DND-41 (cell line): ENCODE data around the gene SMIM14.

Source experiments
- ATAC-seq: fragments of 200-7000 bp; cut with Tn5 transposase; 3 replicates; pipeline ENCODE4 v1.9.1; 2021; ENCODE audit warnings: low read depth; ENCODE audit not compliant: insufficient read depth
- DNase-seq: peaks from one replicate; pipeline ENCODE4 v3.0.0-alpha.2; 2020
- H2AFZ ChIP-seq: 2 replicates; pipeline ENCODE4 v1.6.0; 2012; ENCODE audit warnings: low read depth, low read length
- H3K27ac ChIP-seq: 2 replicates; pipeline ENCODE4 v1.5.1; 2012; ENCODE audit warnings: low read length, inconsistent platforms
- H3K27me3 ChIP-seq: fragments of 200-600 bp; sonication (generic); 2 replicates; pipeline ENCODE4 v1.6.0; 2012; ENCODE audit warnings: low read length, mild to moderate bottlenecking, inconsistent platforms; ENCODE audit not compliant: insufficient read depth, poor library complexity
- H3K36me3 ChIP-seq: 2 replicates; pipeline ENCODE4 v1.5.1; 2012; ENCODE audit warnings: low read length, inconsistent platforms; ENCODE audit not compliant: insufficient read depth
- H3K4me1 ChIP-seq: 2 replicates; pipeline ENCODE4 v1.5.1; 2012; ENCODE audit warnings: mild to moderate bottlenecking, low read length; ENCODE audit not compliant: insufficient read depth
- H3K4me2 ChIP-seq: 2 replicates; pipeline ENCODE4 v1.6.0; 2012; ENCODE audit warnings: mild to moderate bottlenecking, moderate library complexity, low read length, inconsistent platforms; ENCODE audit not compliant: insufficient read depth
- H3K4me3 ChIP-seq, 2 experiments: fragments of 200-600 bp in 1 of 2; shearing (Covaris generic) in 1 of 2; 2 replicates each; pipeline ENCODE4 v1.5.1; 2012 to 2016; ENCODE audit warnings: inconsistent platforms in 2 of 2, low read length in 2 of 2, mild to moderate bottlenecking in 2 of 2, low read depth in 1 of 2, moderate library complexity in 1 of 2
- H3K79me2 ChIP-seq: 2 replicates; pipeline ENCODE4 v1.6.0; 2012; ENCODE audit warnings: low read length, inconsistent platforms; ENCODE audit not compliant: insufficient read depth
- H3K9ac ChIP-seq: 2 replicates; pipeline ENCODE4 v1.6.0; 2012; ENCODE audit warnings: low read depth, mild to moderate bottlenecking, inconsistent platforms, low read length, moderate library complexity
- H3K9me3 ChIP-seq: 2 replicates; pipeline ENCODE4 v1.5.1; 2012; ENCODE audit warnings: low read length, moderate library complexity, mild to moderate bottlenecking, inconsistent platforms; ENCODE audit not compliant: insufficient read depth, severe bottlenecking
- H4K20me1 ChIP-seq: 2 replicates; pipeline ENCODE4 v1.6.0; 2012; ENCODE audit warnings: low read length; ENCODE audit not compliant: insufficient read depth
- EZH2 ChIP-seq: IDR thresholded peaks from 3 replicates; pipeline ENCODE4 v1.6.1; 2012; ENCODE audit warnings: borderline replicate concordance, low read depth, mild to moderate bottlenecking, moderate library complexity, low read length, inconsistent platforms; ENCODE audit not compliant: severe bottlenecking
- TF ChIP-seq, protein P1 (sequence below): IDR thresholded peaks from 2 replicates; pipeline ENCODE4 v1.5.1; 2012; ENCODE audit warnings: borderline replicate concordance, low read length, moderate library complexity, mild to moderate bottlenecking; ENCODE audit not compliant: poor library complexity, severe bottlenecking; ENCODE audit errors: extremely low read depth

SMIM14 gene

DNA sequence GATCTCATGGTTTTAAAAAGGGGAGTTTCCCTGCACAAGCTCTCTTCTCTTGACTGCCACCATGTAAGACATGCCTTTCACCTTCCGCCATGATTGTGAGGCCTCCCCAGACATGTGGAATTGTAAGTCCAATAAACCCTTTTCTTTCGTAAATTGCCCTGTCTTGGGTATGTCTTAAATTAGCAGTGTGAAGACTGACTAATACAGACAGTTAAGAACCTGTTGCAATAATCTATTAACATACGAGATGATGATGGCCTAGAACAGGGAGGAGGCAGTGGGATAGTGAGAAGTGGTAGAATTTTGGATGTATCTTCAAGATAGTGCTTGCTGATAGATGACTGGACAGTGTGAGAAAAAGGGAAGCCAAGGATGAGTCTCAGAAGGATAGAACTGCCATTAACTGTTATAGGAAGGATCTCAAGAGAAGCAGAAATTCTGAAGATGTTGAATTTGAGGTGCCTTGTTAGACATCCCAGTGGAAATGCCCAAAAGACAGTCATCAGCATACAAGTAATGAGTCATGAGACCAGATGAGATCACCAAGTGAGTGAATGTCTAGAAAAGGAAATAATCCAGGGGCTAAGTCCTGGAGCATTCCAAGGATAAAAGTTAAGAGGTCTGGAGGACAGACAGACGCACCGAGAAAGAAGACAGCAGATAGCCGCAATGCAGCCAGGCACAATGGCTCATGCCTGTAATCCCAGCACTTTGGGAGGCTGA, 72.6 kb downstream of the SMIM14 start:
- no peak overlapping the region for H3K9ac ChIP-seq
- H2AFZ ChIP-seq: no peak overlapping the region
- no peak overlapping the region for H3K4me3 ChIP-seq
- H3K4me1 ChIP-seq: no peaks in the 10 kb centered on the region
- H3K36me3 ChIP-seq: no peaks in the 10 kb centered on the region
- H3K4me2 ChIP-seq: no peak overlapping the region
- ATAC-seq (no peak), DNase-seq (no peak)
- peaks cover 3% of the 10 kb centered on the region for H3K9me3 ChIP-seq
- H3K27ac ChIP-seq: no peak overlapping the region
- H4K20me1 ChIP-seq: no peaks in the 10 kb centered on the region
- no peaks in the 10 kb centered on the region for H3K79me2 ChIP-seq
- no peaks in the 10 kb centered on the region for H3K27me3 ChIP-seq
- TF ChIP-seq EZH2: no peak
- TF ChIP-seq, protein P1, sequence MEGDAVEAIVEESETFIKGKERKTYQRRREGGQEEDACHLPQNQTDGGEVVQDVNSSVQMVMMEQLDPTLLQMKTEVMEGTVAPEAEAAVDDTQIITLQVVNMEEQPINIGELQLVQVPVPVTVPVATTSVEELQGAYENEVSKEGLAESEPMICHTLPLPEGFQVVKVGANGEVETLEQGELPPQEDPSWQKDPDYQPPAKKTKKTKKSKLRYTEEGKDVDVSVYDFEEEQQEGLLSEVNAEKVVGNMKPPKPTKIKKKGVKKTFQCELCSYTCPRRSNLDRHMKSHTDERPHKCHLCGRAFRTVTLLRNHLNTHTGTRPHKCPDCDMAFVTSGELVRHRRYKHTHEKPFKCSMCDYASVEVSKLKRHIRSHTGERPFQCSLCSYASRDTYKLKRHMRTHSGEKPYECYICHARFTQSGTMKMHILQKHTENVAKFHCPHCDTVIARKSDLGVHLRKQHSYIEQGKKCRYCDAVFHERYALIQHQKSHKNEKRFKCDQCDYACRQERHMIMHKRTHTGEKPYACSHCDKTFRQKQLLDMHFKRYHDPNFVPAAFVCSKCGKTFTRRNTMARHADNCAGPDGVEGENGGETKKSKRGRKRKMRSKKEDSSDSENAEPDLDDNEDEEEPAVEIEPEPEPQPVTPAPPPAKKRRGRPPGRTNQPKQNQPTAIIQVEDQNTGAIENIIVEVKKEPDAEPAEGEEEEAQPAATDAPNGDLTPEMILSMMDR: no peak

DNA sequence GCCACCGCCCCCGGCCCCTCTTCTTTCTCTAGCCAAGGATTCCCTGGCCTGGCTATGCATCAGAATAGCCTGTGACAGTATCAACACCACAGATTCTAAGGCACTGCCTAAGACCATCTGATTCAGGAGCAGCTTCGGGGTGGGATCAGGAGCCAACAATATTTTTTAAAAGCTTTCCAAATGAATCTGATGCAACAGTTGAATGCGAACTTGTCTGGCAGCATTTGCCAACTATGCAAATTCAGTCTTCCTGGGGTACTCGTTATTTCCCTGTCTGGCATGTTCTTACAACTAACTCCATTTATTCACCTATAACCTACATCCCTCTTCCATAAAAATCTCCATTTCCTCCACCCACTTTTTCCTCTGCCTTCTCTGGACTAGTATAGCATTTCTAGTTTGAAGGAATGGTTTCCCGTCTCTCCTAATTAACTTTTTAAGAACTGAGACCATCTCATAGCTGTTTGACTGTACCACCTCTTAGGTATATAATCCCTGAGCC, 75.3 kb downstream of the SMIM14 start:
- Histone ChIP-seq H3K4me3 (no peak overlapping the region), H3K79me2 (no peaks in the 10 kb centered on the region), H3K27ac (no peak overlapping the region), H4K20me1 (no peaks in the 10 kb centered on the region), H3K36me3 (no peaks in the 10 kb centered on the region), H3K4me1 (no peaks in the 10 kb centered on the region), H3K9me3 (peaks cover 3% of the 10 kb centered on the region), H3K9ac (no peak overlapping the region), H3K27me3 (no peaks in the 10 kb centered on the region), H2AFZ (no peak overlapping the region), H3K4me2 (no peak overlapping the region)
- no peak for DNase-seq
- ATAC-seq: no peak
- no peak for TF ChIP-seq EZH2
- TF ChIP-seq, protein P1: no peak

DNA sequence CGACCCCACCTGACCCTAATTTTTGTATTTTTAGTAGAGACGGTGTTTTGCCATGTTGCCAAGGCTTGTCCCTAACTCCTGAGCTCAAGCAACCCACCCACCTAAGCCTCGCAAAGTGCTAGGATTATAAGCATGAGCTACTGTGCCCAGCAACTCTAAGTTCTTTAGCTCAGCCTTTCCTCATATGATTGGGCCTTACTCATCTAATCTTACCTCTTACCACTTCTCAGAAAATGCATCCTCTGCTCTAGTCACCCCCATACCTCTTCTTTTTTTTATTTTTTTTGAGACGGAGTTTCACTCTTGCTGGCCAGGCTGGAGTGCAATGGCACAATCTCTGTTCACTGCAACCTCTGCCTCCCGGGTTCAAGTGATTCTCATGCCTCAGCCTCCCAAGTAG, 75.9 kb downstream of the SMIM14 start:
- H3K27ac ChIP-seq: no peak overlapping the region
- no peak overlapping the region for H3K4me3 ChIP-seq
- no peak overlapping the region for H3K4me2 ChIP-seq
- DNase-seq (no peak), ATAC-seq (no peak)
- no peaks in the 10 kb centered on the region for H3K36me3 ChIP-seq
- H3K4me1 ChIP-seq: no peaks in the 10 kb centered on the region
- H3K9me3 ChIP-seq: peaks cover 3% of the 10 kb centered on the region
- no peak overlapping the region for H3K9ac ChIP-seq
- H2AFZ ChIP-seq: no peak overlapping the region
- no peaks in the 10 kb centered on the region for H4K20me1 ChIP-seq
- no peaks in the 10 kb centered on the region for H3K27me3 ChIP-seq
- H3K79me2 ChIP-seq: no peaks in the 10 kb centered on the region
- TF ChIP-seq, protein P1: no peak
- no peak for TF ChIP-seq EZH2

DNA sequence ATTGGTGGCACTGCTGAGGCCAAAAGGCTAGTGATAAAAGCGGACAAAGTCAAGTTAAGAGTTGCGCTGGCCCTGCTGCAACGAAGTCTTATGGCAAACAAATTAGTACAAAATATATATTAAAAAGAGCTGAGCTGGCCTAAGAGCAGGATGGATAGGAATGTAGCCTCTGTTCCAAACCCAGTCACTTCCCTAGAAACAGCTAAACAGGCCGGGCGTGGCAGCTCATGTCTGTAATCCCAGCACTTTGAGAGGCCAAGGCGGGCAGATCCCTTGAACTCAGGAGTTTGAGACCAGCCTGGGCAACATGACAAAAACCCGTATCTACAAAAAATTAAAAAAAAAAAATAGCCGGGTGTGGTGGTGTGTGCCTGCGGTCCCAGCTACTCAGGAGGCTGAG, 79.0 kb downstream of the SMIM14 start:
- Histone ChIP-seq H3K9ac (no peak overlapping the region), H3K36me3 (no peaks in the 10 kb centered on the region), H3K27ac (no peak overlapping the region), H3K4me1 (no peaks in the 10 kb centered on the region), H3K9me3 (no peaks in the 10 kb centered on the region), H3K4me3 (no peak overlapping the region), H2AFZ (no peak overlapping the region), H4K20me1 (no peaks in the 10 kb centered on the region), H3K4me2 (no peak overlapping the region), H3K27me3 (no peaks in the 10 kb centered on the region), H3K79me2 (no peaks in the 10 kb centered on the region)
- ATAC-seq (no peak), DNase-seq (no peak)
- no peak for TF ChIP-seq EZH2
- TF ChIP-seq, protein P1: no peak
